HepG2 (cell line): ENCODE results near the gene SLC8A2. TPM values are rescaled to one million over a fixed set of nuclear protein-coding genes. Genes with fewer than 3 reads are reported as not detected.
A peak's percentile ranks its signal among the peaks of the same experiment; 100 is the strongest.

Experiments
- ADNP ChIP-seq: sonication (generic); formaldehyde crosslinking; IDR thresholded peaks from 2 replicates; pipeline ENCODE4 v1.4.0; 2020; ENCODE audit warnings: missing genetic modification reagents
- CEBPB ChIP-seq: IDR thresholded peaks from 2 replicates; pipeline ENCODE4 v1.6.1; 2011; ENCODE audit warnings: low read depth, low read length, improper control_type of control experiment, borderline replicate concordance
- FOXJ3 ChIP-seq: sonication (generic); formaldehyde crosslinking; IDR thresholded peaks from 2 replicates; pipeline ENCODE4 v1.4.0; 2020; ENCODE audit warnings: missing genetic modification reagents, mild to moderate bottlenecking, borderline replicate concordance
- HNF4A ChIP-seq: sonication (generic); formaldehyde crosslinking; IDR thresholded peaks from 2 replicates; pipeline ENCODE4 v1.4.0; 2020; ENCODE audit warnings: missing genetic modification reagents
- NPAS2 ChIP-seq: sonication (generic); formaldehyde crosslinking; IDR thresholded peaks from 2 replicates; pipeline ENCODE4 v1.8.0; 2022; ENCODE audit warnings: mild to moderate bottlenecking, missing genetic modification reagents, borderline replicate concordance
- RBAK ChIP-seq: sonication (generic); formaldehyde crosslinking; IDR thresholded peaks from 2 replicates; pipeline ENCODE4 v1.5.1; 2020; ENCODE audit warnings: mild to moderate bottlenecking, missing genetic modification reagents
- SIN3B ChIP-seq: fragments of 150-350 bp; IDR thresholded peaks from 2 replicates; pipeline ENCODE4 v1.6.1; 2014; ENCODE audit warnings: low read length
- SMARCE1 ChIP-seq: fragments of 450-650 bp; IDR thresholded peaks from 2 replicates; pipeline ENCODE4 v1.6.1; 2017; ENCODE audit warnings: borderline replicate concordance
- THAP11 ChIP-seq: IDR thresholded peaks from 2 replicates; pipeline ENCODE4 v1.6.1; 2016; ENCODE audit warnings: missing biosample characterization, missing genetic modification reagents
- YEATS2 ChIP-seq: sonication (generic); formaldehyde crosslinking; IDR thresholded peaks from 2 replicates; pipeline ENCODE4 v1.4.0; 2020; ENCODE audit warnings: missing genetic modification reagents, borderline replicate concordance
- ZFP37 ChIP-seq: sonication (generic); formaldehyde crosslinking; IDR thresholded peaks from 2 replicates; pipeline ENCODE4 v1.4.0; 2020; ENCODE audit warnings: missing genetic modification reagents, borderline replicate concordance
- ZNF138 ChIP-seq: sonication (generic); formaldehyde crosslinking; IDR thresholded peaks from 2 replicates; pipeline ENCODE4 v1.5.0; 2020; ENCODE audit warnings: mild to moderate bottlenecking, low read depth, missing genetic modification reagents
- ZNF33B ChIP-seq: sonication (generic); formaldehyde crosslinking; IDR thresholded peaks from 2 replicates; pipeline ENCODE4 v1.5.1; 2020; ENCODE audit warnings: mild to moderate bottlenecking, missing genetic modification reagents
- ZNF589 ChIP-seq: sonication (generic); formaldehyde crosslinking; conservative IDR thresholded peaks from 2 replicates; pipeline ENCODE4 v1.8.0; 2022; ENCODE audit warnings: mild to moderate bottlenecking, moderate library complexity, missing genetic modification reagents
- ZNF674 ChIP-seq: sonication (generic); formaldehyde crosslinking; IDR thresholded peaks from 2 replicates; pipeline ENCODE4 v1.5.0; 2020; ENCODE audit warnings: low read depth, mild to moderate bottlenecking, missing genetic modification reagents
- ZNF746 ChIP-seq: sonication (generic); formaldehyde crosslinking; IDR thresholded peaks from 2 replicates; pipeline ENCODE4 v1.8.0; 2022; ENCODE audit warnings: mild to moderate bottlenecking, missing genetic modification reagents
- ZNF788 ChIP-seq: sonication (generic); formaldehyde crosslinking; IDR thresholded peaks from 2 replicates; pipeline ENCODE4 v1.5.0; 2020; ENCODE audit warnings: mild to moderate bottlenecking, missing genetic modification reagents, borderline replicate concordance
- polyA plus RNA-seq, 8 experiments: library from polyadenylated mRNA; depleted of rRNA in 3 of 8; stranded (reverse) in 7 of 8; unstranded in 1 of 8; fragments of >200 nt; fragmentation: Illumina TruSeq in 4 of 8; extraction: Trizol in 4 of 8; gene quantifications; 2 replicates each; pipeline versions ENCODE4 v1.2.1 to v1.2.3, GENCODE V29; 2011 to 2016; ENCODE audit warnings: low read depth in 4 of 8, missing spikeins in 1 of 8, mixed read lengths in 1 of 8; ENCODE audit not compliant: insufficient read depth in 1 of 8
- total RNA-seq, 5 experiments: library from RNA; depleted of rRNA; stranded (reverse); fragments of >200 nt; fragmentation: Illumina TruSeq; extraction: Trizol; gene quantifications; 2 replicates each; pipeline ENCODE4 v1.2.3, GENCODE V29; 2016; ENCODE audit warnings: low read depth in 1 of 5
- TF ChIP-seq, protein P1 (sequence below): sonication (generic); formaldehyde crosslinking; IDR thresholded peaks from 2 replicates; pipeline ENCODE4 v1.5.0; 2020; ENCODE audit warnings: mild to moderate bottlenecking, missing genetic modification reagents, borderline replicate concordance
- TF ChIP-seq, protein P2 (sequence below): IDR thresholded peaks from 2 replicates; pipeline ENCODE4 v1.6.1; 2018; ENCODE audit warnings: missing genetic modification reagents, mild to moderate bottlenecking, missing compliant biosample characterization
- TF ChIP-seq, protein P3 (sequence below): sonication (generic); formaldehyde crosslinking; IDR thresholded peaks from 2 replicates; pipeline ENCODE4 v1.5.1; 2020; ENCODE audit warnings: mild to moderate bottlenecking, missing genetic modification reagents, borderline replicate concordance
- TF ChIP-seq, protein P4 (sequence below): sonication (generic); formaldehyde crosslinking; IDR thresholded peaks from 2 replicates; pipeline ENCODE4 v1.5.1; 2020; ENCODE audit warnings: missing genetic modification reagents, mild to moderate bottlenecking, borderline replicate concordance

SLC8A2 gene
- total and polyA plus RNA-seq, 2 of the 13 experiments (the other 11 are each of a cell fraction or from before 2014, with no cell fraction given): 0.02 TPM; not detected in 1

DNA sequence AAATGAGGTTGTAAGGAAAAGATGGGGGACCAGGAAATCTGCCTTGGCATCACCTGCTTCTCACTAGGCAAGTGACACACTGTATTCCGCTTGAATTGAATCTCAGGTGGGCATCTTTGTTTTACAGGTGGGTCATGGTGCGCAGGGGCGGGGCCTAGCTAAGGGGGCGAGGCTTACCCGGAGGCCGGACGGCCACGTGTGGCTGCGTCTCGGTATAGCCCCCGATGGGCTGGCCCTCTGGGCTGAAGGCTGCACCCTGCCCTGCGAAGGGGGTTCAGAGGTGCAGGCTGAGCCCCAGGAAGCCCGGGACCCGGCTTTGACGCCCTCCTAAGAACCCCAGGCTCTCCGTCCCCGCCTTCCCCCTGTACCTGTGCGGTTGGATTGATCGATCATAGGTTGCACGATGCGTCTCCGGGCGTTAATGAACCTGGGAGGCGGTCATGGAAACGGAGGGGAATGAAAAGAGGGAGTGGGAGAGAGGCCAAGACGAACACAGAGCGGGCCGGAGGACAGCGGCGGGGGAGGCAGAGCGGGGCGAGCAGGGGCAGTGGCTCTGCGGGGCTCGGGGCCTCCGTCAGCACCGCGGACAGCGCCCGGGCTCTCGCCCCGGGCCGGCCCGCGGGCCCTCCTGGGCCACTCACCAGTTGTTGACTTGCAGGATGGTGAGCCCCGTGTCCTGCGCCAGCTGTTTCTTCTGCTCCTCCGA, 64.8 kb downstream of the SLC8A2 start (continued):
- TF ChIP-seq ADNP (CRISPR knock-in tag) (no peak), CEBPB (no peak), YEATS2 (CRISPR knock-in tag) (no peak), NPAS2 (no peak), ZNF674 (CRISPR knock-in tag) (no peak), FOXJ3 (no peak), SMARCE1 (no peak), ZNF589 (CRISPR knock-in tag) (no peak), THAP11 (peak; percentile 32; the same call in 1 of the 2 replicates), ZNF138 (peak; percentile 66; the same call in 1 of the 2 replicates), ZNF746 (CRISPR knock-in tag) (no peak), ZFP37 (CRISPR knock-in tag) (0 out of 2 replicates have a peak, but pooled peaks have one; percentile 34), ZNF33B (CRISPR knock-in tag) (peak; percentile 50; the same call in 1 of the 2 replicates), ZNF788 (CRISPR knock-in tag) (0 out of 2 replicates have a peak, but pooled peaks have one; percentile 31), RBAK (CRISPR knock-in tag) (no peak), SIN3B (no peak), HNF4A (CRISPR knock-in tag) (no peak)
- TF ChIP-seq, protein P1, sequence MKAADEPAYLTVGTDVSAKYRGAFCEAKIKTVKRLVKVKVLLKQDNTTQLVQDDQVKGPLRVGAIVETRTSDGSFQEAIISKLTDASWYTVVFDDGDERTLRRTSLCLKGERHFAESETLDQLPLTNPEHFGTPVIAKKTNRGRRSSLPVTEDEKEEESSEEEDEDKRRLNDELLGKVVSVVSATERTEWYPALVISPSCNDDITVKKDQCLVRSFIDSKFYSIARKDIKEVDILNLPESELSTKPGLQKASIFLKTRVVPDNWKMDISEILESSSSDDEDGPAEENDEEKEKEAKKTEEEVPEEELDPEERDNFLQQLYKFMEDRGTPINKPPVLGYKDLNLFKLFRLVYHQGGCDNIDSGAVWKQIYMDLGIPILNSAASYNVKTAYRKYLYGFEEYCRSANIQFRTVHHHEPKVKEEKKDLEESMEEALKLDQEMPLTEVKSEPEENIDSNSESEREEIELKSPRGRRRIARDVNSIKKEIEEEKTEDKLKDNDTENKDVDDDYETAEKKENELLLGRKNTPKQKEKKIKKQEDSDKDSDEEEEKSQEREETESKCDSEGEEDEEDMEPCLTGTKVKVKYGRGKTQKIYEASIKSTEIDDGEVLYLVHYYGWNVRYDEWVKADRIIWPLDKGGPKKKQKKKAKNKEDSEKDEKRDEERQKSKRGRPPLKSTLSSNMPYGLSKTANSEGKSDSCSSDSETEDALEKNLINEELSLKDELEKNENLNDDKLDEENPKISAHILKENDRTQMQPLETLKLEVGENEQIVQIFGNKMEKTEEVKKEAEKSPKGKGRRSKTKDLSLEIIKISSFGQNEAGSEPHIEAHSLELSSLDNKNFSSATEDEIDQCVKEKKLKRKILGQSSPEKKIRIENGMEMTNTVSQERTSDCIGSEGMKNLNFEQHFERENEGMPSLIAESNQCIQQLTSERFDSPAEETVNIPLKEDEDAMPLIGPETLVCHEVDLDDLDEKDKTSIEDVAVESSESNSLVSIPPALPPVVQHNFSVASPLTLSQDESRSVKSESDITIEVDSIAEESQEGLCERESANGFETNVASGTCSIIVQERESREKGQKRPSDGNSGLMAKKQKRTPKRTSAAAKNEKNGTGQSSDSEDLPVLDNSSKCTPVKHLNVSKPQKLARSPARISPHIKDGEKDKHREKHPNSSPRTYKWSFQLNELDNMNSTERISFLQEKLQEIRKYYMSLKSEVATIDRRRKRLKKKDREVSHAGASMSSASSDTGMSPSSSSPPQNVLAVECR (CRISPR knock-in tag): peak; percentile 38; the same call in 1 of the 2 replicates
- TF ChIP-seq, protein P2, sequence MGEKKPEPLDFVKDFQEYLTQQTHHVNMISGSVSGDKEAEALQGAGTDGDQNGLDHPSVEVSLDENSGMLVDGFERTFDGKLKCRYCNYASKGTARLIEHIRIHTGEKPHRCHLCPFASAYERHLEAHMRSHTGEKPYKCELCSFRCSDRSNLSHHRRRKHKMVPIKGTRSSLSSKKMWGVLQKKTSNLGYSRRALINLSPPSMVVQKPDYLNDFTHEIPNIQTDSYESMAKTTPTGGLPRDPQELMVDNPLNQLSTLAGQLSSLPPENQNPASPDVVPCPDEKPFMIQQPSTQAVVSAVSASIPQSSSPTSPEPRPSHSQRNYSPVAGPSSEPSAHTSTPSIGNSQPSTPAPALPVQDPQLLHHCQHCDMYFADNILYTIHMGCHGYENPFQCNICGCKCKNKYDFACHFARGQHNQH (CRISPR knock-in tag): 0 out of 2 replicates have a peak, but pooled peaks have one; percentile 30
- TF ChIP-seq, protein P3, sequence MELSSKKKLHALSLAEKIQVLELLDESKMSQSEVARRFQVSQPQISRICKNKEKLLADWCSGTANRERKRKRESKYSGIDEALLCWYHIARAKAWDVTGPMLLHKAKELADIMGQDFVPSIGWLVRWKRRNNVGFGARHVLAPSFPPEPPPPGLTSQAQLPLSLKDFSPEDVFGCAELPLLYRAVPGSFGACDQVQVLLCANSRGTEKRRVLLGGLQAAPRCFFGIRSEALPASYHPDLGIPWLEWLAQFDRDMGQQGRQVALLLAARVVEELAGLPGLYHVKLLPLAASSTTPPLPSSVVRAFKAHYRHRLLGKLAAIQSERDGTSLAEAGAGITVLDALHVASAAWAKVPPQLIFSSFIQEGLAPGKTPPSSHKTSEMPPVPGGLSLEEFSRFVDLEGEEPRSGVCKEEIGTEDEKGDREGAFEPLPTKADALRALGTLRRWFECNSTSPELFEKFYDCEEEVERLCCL (CRISPR knock-in tag): no peak
- TF ChIP-seq, protein P4, sequence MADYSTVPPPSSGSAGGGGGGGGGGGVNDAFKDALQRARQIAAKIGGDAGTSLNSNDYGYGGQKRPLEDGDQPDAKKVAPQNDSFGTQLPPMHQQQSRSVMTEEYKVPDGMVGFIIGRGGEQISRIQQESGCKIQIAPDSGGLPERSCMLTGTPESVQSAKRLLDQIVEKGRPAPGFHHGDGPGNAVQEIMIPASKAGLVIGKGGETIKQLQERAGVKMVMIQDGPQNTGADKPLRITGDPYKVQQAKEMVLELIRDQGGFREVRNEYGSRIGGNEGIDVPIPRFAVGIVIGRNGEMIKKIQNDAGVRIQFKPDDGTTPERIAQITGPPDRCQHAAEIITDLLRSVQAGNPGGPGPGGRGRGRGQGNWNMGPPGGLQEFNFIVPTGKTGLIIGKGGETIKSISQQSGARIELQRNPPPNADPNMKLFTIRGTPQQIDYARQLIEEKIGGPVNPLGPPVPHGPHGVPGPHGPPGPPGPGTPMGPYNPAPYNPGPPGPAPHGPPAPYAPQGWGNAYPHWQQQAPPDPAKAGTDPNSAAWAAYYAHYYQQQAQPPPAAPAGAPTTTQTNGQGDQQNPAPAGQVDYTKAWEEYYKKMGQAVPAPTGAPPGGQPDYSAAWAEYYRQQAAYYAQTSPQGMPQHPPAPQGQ (CRISPR knock-in tag): no peak
